G401 (cell line): ENCODE results near the gene LGR5. TPM values are rescaled to one million over a fixed set of nuclear protein-coding genes. Genes with fewer than 3 reads are reported as not detected.

ENCODE experiments used
- DNase-seq: peaks from one replicate; pipeline ENCODE4 v3.0.0-alpha.2; 2015; ENCODE audit warnings: low spot score
- in situ Hi-C: cut with HindIII; loops from 2 replicates; pipeline ENCODE4 v1.10.0; 2016; ENCODE audit warnings: low sequenced_read_pairs, mixed read lengths
- total RNA-seq: library from RNA; depleted of rRNA; stranded (reverse); fragments of >200 nt; shearing (Covaris generic); gene quantifications from 2 replicates; pipeline ENCODE4 v1.2.3, GENCODE V29; 2014; rRNA removed

LGR5 gene
- total RNA-seq, 1 experiment from 2014 or later = not detected

DNA sequence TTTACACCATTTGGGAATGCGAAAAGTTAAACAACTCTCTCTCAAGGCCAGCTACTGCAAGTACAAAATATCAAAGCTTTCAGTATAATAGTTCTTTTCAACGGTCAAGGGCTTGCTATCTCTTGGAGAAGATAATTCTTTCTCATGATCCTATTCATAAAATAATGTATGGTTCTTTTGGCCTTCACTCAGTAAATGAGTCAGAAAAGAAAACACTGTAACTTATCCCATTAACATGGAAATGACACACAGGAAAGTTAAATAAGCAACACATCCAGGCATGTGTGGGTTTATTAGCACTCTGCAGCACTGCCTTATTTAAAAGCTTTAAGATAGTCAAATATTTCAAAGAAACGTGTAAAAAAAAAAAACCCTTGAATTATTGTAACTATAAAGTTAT is 187.2 kb downstream of the LGR5 start:
- in situ Hi-C loops = no loop called here
- DNase-seq = no peak

GRCh38 chr12:71627438-71628002 is 187.9 kb downstream of the LGR5 start:
- in situ Hi-C loops = no loop called here
- DNase-seq = no peak

Other genes starting within 250 kb of the LGR5 start
- 9.7 and 11.8 TPM in 2 replicates for gene ZFC3H1, start 224.1 kb downstream of the LGR5 start, total RNA-seq
- 6.0 and 10.0 TPM in 2 replicates for gene THAP2, start 224.5 kb downstream of the LGR5 start, total RNA-seq
- 21.0 and 34.6 TPM in 2 replicates for gene TMEM19, start 246.3 kb downstream of the LGR5 start, total RNA-seq